ENCODE measurements around the gene HYI.

GRCh38 chr1:43493661-43494450 lies 40.1 kb upstream of the HYI start:
- no peak for TF ChIP-seq CTCF (IDR thresholded peaks at IDR 0.05 in 4 of 5, conservative IDR thresholded peaks at IDR 0.05 in 1 of 5)
- TF ChIP-seq POLR2A (IDR thresholded peaks at IDR 0.05), result no peak
